ENCODE data around the gene PPL. TPM values are rescaled to one million over a fixed set of nuclear protein-coding genes. Genes with fewer than 3 reads are reported as not detected.

The PPL gene
- total RNA-seq, 1 donor = not detected

GRCh38 chr16:4862639-4863038 is 74.3 kb downstream of the PPL start:
- Histone ChIP-seq H3K4me3 (ENCODE audit: low read length) (no peak overlapping the region), H3K9me3 (ENCODE audit: low read depth, low read length) (no peaks in the 10 kb centered on the region), H3K4me1 (ENCODE audit: insufficient read depth, low read length) (peaks cover 8% of the 10 kb centered on the region), H3K27me3 (ENCODE audit: insufficient read depth, low read length) (no peaks in the 10 kb centered on the region)

DNA sequence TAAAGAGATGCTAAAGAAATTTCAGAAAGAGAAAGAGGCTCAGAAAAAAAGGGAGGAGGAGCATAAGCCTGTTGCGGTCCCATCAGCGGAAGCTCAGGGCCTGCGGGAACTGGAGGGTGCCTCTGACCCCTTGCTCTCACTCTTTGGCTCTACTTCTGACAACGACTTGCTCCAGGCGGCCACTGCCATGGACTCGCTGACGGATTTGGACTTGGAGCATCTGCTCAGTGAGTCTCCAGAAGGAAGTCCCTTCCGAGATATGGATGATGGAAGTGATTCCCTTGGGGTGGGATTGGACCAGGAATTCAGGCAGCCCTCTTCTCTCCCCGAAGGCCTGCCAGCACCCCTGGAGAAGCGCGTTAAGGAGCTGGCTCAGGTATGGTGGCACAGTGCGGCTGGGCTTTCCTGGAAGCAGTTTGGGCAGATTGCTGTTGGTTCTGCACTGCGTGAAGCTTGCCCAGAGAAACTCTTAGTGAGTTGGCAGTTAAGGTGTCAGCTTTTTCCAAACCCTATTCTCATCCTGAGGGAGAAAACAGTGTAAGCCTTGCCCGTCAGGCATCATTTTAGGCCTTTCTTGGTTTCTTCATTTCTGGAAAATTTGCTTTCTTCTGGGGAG is 76.1 kb downstream of the PPL start:
- Histone ChIP-seq H3K27me3 (ENCODE audit: insufficient read depth, low read length) (no peaks in the 10 kb centered on the region), H3K9me3 (ENCODE audit: low read depth, low read length) (no peaks in the 10 kb centered on the region), H3K4me1 (ENCODE audit: insufficient read depth, low read length) (peaks cover 8% of the 10 kb centered on the region), H3K4me3 (ENCODE audit: low read length) (no peak overlapping the region)

DNA sequence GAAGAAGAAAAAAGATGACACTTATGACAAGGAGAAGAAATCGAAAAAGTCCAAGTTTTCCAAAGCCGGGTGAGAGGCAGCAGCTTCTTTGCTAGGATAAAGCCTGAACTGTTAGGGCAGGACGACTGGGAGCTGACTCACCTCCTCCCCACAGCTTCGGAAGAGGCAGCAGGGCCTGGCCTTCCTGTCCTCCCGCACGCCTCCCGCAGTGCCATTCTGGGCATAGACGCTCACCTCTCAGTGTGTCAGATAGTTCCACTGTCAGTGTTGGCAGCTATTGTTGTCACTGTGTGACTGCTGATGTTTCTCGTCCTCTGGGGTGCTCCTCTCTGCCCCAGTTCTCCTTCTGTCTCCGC is 77.1 kb downstream of the PPL start:
- no peaks in the 10 kb centered on the region for H3K27me3 ChIP-seq (ENCODE audit: insufficient read depth, low read length)
- peaks cover 8% of the 10 kb centered on the region for H3K4me1 ChIP-seq (ENCODE audit: insufficient read depth, low read length)
- no peak overlapping the region for H3K4me3 ChIP-seq (ENCODE audit: low read length)

GRCh38 chr16:4859190-4859899 is 77.6 kb downstream of the PPL start:
- Histone ChIP-seq H3K4me1 (ENCODE audit: insufficient read depth, low read length) (peaks cover 8% of the 10 kb centered on the region), H3K27me3 (ENCODE audit: insufficient read depth, low read length) (no peaks in the 10 kb centered on the region), H3K9me3 (ENCODE audit: low read depth, low read length) (no peaks in the 10 kb centered on the region), H3K4me3 (ENCODE audit: low read length) (no peak overlapping the region)

More for the DNA sequence above, 77.1 kb downstream of the PPL start:
- H3K9me3 ChIP-seq (ENCODE audit: low read depth, low read length) = no peaks in the 10 kb centered on the region

DNA sequence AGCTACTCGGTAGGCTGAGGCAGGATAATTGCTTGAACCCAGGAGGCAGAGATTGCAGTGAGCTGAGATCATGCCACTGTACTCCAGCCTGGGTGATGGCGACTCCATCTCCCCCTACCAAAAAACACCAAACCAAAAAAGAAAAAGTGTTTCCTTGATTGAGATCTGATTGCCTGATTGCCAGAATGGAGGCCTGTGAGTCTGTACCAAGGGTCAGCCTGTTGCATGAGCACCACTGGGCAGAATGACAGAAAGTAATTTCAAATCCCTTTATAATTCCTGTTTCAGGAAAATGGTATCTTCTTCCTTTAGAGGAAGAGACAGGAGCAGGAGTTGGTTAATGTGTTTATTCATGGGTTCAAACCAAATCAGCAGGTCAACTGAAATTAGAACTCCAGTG is 81.1 kb downstream of the PPL start:
- no peak overlapping the region for H3K4me3 ChIP-seq (ENCODE audit: low read length)
- peaks cover 16% of the 10 kb centered on the region for H3K4me1 ChIP-seq (ENCODE audit: insufficient read depth, low read length)
- H3K27me3 ChIP-seq (ENCODE audit: insufficient read depth, low read length) = no peaks in the 10 kb centered on the region
- H3K9me3 ChIP-seq (ENCODE audit: low read depth, low read length) = no peaks in the 10 kb centered on the region

DNA sequence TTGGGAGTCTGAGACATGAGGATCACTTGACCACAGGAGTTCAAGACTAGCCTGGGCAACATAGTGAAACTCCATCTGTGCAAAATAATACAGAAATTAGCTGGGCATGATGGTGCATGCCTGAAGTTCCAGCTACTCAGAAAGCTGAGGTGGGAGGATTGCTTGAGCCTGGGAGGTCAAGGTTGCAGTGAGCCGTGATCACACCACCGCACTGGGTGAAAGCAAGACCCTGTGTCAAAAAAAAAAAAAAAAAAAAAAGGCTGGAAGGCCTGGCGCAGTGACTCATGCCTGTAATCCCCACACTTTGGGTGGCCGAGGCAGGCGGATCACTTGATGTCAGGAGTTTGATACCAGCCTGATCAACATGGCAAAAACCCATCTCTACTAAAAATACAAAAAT is 81.6 kb downstream of the PPL start:
- H3K4me3 ChIP-seq (ENCODE audit: low read length) = no peak overlapping the region
- H3K27me3 ChIP-seq (ENCODE audit: insufficient read depth, low read length) = no peaks in the 10 kb centered on the region
- H3K4me1 ChIP-seq (ENCODE audit: insufficient read depth, low read length) = peaks cover 17% of the 10 kb centered on the region
- no peaks in the 10 kb centered on the region for H3K9me3 ChIP-seq (ENCODE audit: low read depth, low read length)

DNA sequence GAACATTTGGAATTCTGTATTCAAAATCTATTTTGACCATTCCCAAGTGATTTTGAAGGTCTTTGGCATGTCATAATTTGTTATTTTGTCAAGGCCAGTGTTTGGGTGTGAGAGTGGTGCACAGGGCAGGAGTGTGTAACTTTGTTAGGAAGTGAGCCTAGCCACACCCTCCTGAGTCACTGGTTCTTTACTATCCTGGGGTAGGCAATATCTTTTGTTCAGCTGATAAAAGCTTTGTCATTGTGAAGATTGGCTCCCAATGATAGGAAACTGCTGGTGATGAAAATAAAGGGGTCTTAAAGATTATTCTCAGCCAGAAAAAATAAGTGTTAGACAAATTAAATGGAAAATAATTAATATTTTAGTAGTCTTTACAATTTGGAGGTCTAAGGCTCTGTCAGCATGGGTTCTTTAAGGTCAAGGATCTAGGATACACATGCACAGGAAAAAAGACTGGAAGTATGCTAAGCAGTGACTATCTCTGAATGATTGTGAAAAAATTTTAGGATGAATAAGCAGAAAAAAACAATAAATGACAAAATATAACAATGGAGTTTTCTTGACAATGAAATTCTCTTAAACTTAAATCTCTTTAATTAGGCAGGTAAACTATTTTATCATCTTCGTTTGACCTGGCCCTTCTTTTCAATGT is 84.6 kb downstream of the PPL start:
- H3K27me3 ChIP-seq (ENCODE audit: insufficient read depth, low read length) = no peaks in the 10 kb centered on the region
- H3K4me1 ChIP-seq (ENCODE audit: insufficient read depth, low read length) = peaks cover 40% of the 10 kb centered on the region
- H3K9me3 ChIP-seq (ENCODE audit: low read depth, low read length) = no peaks in the 10 kb centered on the region
- H3K4me3 ChIP-seq (ENCODE audit: low read length) = no peak overlapping the region

- no peaks in the 10 kb centered on the region for H3K27me3 ChIP-seq (ENCODE audit: insufficient read depth, low read length)
- no peaks in the 10 kb centered on the region for H3K9me3 ChIP-seq (ENCODE audit: low read depth, low read length)
- H3K4me1 ChIP-seq (ENCODE audit: insufficient read depth, low read length) = peaks cover 54% of the 10 kb centered on the region
- no peak overlapping the region for H3K4me3 ChIP-seq (ENCODE audit: low read length)
Observed at GRCh38 chr16:4850211-4850610, 86.7 kb downstream of the PPL start.

DNA sequence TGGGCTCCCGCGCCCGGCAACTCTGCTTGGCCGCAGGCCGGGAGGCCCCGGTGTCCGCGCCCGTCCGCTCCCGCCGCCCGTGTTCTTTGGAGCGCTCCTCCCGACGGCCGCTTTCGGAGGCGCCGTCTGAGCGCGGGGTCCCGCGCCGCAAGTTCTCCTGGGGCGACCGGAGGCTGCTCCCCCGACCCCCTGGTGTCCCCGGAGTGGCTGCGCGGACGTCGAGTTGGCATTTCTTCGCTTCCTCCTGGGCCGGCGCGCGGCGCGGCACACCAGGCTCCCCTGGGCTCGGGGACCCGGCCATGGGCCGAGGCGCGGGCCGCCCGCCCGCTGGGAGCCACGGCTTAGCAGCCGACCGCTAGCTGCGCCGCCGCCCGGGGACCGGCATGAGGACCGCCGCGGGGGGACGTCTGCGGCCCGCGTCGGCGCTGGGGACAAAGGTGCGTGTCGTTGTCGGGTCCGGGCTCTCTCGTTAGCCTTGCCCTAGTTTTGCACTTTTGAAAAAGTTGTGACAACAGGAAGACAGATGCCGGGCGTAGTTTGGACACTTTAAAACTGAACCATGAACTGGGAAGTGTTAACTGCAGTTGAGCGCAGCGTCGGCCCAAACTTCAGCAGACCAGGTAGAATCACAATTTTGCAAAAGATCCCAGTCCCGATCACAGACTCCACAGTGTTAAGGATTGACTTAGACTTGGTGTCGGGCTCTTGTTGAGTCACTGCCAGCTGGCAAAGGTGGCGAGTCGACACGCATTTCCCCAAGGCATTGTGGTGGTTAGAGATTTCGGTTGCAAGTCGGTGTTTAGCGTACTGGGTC is 89.0 kb downstream of the PPL start:
- H3K9me3 ChIP-seq (ENCODE audit: low read depth, low read length) = no peaks in the 10 kb centered on the region
- H3K4me1 ChIP-seq (ENCODE audit: insufficient read depth, low read length) = peaks cover 54% of the 10 kb centered on the region
- H3K27me3 ChIP-seq (ENCODE audit: insufficient read depth, low read length) = no peaks in the 10 kb centered on the region
- peak overlapping the region; percentile 91 for H3K4me3 ChIP-seq (ENCODE audit: low read length)

DNA sequence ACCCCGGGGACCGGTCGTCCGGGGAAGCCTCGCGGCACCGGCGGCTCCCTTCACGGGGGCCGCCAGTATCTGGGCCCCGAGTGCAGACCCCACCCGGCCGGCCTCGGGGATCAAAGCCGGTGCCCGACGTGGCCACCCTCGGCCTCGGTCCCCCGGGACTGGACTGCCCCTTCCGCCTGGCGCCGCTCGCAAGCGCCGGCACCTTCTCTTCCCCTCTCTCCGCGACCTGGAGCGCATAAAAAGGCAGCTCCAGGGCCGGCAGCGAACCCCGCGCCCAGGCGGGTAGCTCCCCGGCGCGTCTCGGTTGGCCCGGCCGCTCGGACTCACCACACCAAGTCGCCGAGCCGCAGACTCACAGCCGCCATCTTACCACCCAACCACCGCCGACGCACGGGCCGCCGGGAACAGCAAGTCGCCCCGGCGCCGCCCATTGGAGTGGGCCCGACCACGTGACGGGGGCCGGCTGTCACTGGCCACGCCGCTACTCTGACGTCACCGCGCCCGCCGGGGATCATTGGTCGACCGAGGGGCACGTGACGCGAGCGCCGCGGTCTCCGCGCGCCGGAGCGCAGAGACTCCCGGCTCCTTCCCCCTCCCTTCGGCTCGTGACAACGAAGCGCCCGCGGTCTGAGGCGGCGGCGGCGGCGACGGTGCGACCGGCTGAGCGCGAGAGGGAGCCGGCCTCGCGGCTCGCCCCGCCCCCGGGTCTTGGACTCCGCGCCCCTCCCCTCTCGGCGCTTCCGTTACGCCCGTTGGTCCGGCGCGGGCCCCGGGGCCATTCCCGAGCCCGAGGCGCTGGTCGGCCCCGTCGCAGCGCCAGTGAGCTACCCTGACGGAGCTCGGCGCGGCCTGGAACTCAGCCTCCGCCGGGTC is 89.8 kb downstream of the PPL start, which contains the start of the genes GLYR1 and UBN1:
Gene GLYR1, minus strand, starts transcription at position 388 of the 873 bp plus-strand sequence. Its CDS starts 23 bp downstream, at position 365.
Gene UBN1, plus strand, starts transcription at position 581 of the 873 bp plus-strand sequence. CDS start 5,437 bp downstream, outside the sequence.
- no peaks in the 10 kb centered on the region for H3K9me3 ChIP-seq (ENCODE audit: low read depth, low read length)
- H3K27me3 ChIP-seq (ENCODE audit: insufficient read depth, low read length) = no peaks in the 10 kb centered on the region
- H3K4me1 ChIP-seq (ENCODE audit: insufficient read depth, low read length) = peaks cover 49% of the 10 kb centered on the region
- H3K4me3 ChIP-seq (ENCODE audit: low read length) = peak within 1 kb of the TSS; percentile 91

GRCh38 chr16:4846503-4846900 is 90.4 kb downstream of the PPL start:
- no peaks in the 10 kb centered on the region for H3K9me3 ChIP-seq (ENCODE audit: low read depth, low read length)
- H3K4me1 ChIP-seq (ENCODE audit: insufficient read depth, low read length) = peaks cover 45% of the 10 kb centered on the region
- peak overlapping the region; percentile 91 for H3K4me3 ChIP-seq (ENCODE audit: low read length)
- H3K27me3 ChIP-seq (ENCODE audit: insufficient read depth, low read length) = no peaks in the 10 kb centered on the region

DNA sequence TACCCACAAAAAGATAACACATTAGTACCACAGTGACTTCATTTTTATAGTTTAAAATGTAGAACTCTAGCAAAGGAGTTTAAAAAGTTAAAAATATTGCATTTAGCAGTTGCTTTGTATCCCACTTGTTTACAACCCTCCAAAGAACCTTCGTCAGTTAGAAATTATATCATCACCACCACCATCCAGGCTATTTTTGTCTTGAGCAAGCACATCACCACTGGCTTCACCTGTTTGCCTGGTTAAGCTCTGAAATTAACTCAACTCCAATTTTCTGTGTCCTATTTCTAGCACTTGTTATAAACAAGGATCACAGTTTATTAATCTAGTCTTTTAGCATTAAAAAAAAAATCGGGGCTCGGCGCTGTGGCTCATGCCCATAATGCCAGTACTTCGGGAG is 96.0 kb downstream of the PPL start:
- no peaks in the 10 kb centered on the region for H3K27me3 ChIP-seq (ENCODE audit: insufficient read depth, low read length)
- no peaks in the 10 kb centered on the region for H3K9me3 ChIP-seq (ENCODE audit: low read depth, low read length)
- H3K4me1 ChIP-seq (ENCODE audit: insufficient read depth, low read length) = peaks cover 8% of the 10 kb centered on the region
- H3K4me3 ChIP-seq (ENCODE audit: low read length) = no peak overlapping the region

- H3K4me1 ChIP-seq (ENCODE audit: insufficient read depth, low read length) = no peaks in the 10 kb centered on the region
- H3K9me3 ChIP-seq (ENCODE audit: low read depth, low read length) = no peaks in the 10 kb centered on the region
- H3K4me3 ChIP-seq (ENCODE audit: low read length) = no peak overlapping the region
- H3K27me3 ChIP-seq (ENCODE audit: insufficient read depth, low read length) = no peaks in the 10 kb centered on the region
Observed at GRCh38 chr16:4839942-4840341, 97.0 kb downstream of the PPL start.
